EL (cell line): Measurements from ENCODE around the gene SDSL.
A peak's percentile ranks its signal among the peaks of the same experiment; 100 is the strongest.

Experiments
- DNase-seq: peaks from one replicate; pipeline ENCODE4 v3.0.0-alpha.2; 2016

Gene SDSL

GRCh38 chr12:113396828-113397496 lies 25.2 kb upstream of the SDSL start:
- no peak for DNase-seq

- DNase-seq = no peak
Measured at GRCh38 chr12:113397497-113398197, 24.5 kb upstream of the SDSL start.

GRCh38 chr12:113398346-113399290 lies 23.6 kb upstream of the SDSL start:
- no peak for DNase-seq

GRCh38 chr12:113399490-113399889 lies 22.7 kb upstream of the SDSL start:
- DNase-seq = no peak

GRCh38 chr12:113400362-113400761 lies 21.8 kb upstream of the SDSL start:
- no peak for DNase-seq

GRCh38 chr12:113401066-113402000 lies 20.8 kb upstream of the SDSL start:
- DNase-seq = no peak

GRCh38 chr12:113402586-113403260 lies 19.5 kb upstream of the SDSL start:
- no peak for DNase-seq

GRCh38 chr12:113403435-113404415 lies 18.5 kb upstream of the SDSL start, which contains the start of gene SDS:
Gene SDS (minus strand): TSS chr12:113403887. CDS start chr12:113399708, 4,179 bp downstream.
- DNase-seq = peak; percentile 19

- DNase-seq = no peak
Measured at GRCh38 chr12:113405694-113406093, 16.5 kb upstream of the SDSL start.

GRCh38 chr12:113407931-113408600 lies 14.1 kb upstream of the SDSL start:
- peak; percentile 52 for DNase-seq

GRCh38 chr12:113408756-113409298 lies 13.4 kb upstream of the SDSL start:
- DNase-seq = no peak

GRCh38 chr12:113409462-113410124 lies 12.6 kb upstream of the SDSL start:
- DNase-seq = no peak

GRCh38 chr12:113413488-113413939 lies 8.7 kb upstream of the SDSL start:
- peak; percentile 38 for DNase-seq

GRCh38 chr12:113414519-113415038 lies 7.6 kb upstream of the SDSL start:
- no peak for DNase-seq

GRCh38 chr12:113416091-113416754 lies 6.0 kb upstream of the SDSL start:
- no peak for DNase-seq

GRCh38 chr12:113418213-113418879 lies 3.8 kb upstream of the SDSL start:
- DNase-seq = no peak

- DNase-seq = no peak
Measured at GRCh38 chr12:113420996-113421595, 1.1 kb upstream of the SDSL start.
